HepG2 (cell line): ENCODE measurements around the gene IKZF2. TPM values are rescaled to one million over a fixed set of nuclear protein-coding genes. Genes with fewer than 3 reads are reported as not detected.

Experiments
- ATAC-seq: fragments of 200-7000 bp; cut with Tn5 transposase; 3 replicates; pipeline ENCODE4 v1.9.1; 2020; ENCODE audit warnings: mild to moderate bottlenecking, moderate library complexity
- BruUV-seq: library from RNA; stranded (reverse); fragments of 400-500 nt; replicated peaks from 2 replicates; lab custom pipeline; 2021; lab: Mats Ljungman, UMichigan
- CTCF ChIA-PET: fragments of 300-600 bp; formaldehyde crosslinking; extraction: SDS; loops from one replicate; lab custom pipeline; 2021; ENCODE audit warnings: low total read pairs, inconsistent platforms, low intra/inter-chr PET ratio; lab: Yijun Ruan, JAX
- POLR2A ChIA-PET: fragments of 350-600 bp; sonication (Branson Sonifier 250); formaldehyde crosslinking; loops from one replicate; lab custom pipeline; 2020; ENCODE audit warnings: antibody characterized with exemption, inconsistent platforms; lab: Yijun Ruan, JAX
- DNase-seq: peaks from one replicate; pipeline ENCODE4 v3.0.0-alpha.2; 2015; ENCODE audit warnings: low spot score
- FAIRE-seq: peaks from 3 replicates; lab custom pipeline; 2011; peaks lifted over from hg19 to GRCh38; lab: Jason Lieb, UNC
- H2AFZ ChIP-seq: one replicate; pipeline ENCODE4 v1.6.1; 2011; ENCODE audit warnings: low read length, inconsistent platforms
- H3K27ac ChIP-seq: fragments of 300-600 bp; 3 replicates; pipeline ENCODE4 v1.8.0; 2011; ENCODE audit warnings: mixed run types, mild to moderate bottlenecking, mixed read lengths, low read length, inconsistent platforms; ENCODE audit not compliant: insufficient read depth; ENCODE audit errors: extremely low read length
- H3K27me3 ChIP-seq, 2 experiments: fragments of 200-600 bp in 1 of 2; 2 replicates in 1 of 2; 3 replicates in 1 of 2; pipeline versions ENCODE4 v1.6.0 to v1.8.0; 2011; ENCODE audit warnings: low read length in 2 of 2, mild to moderate bottlenecking in 2 of 2, moderate library complexity in 2 of 2, inconsistent platforms in 1 of 2; ENCODE audit not compliant: insufficient read depth in 2 of 2, control insufficient read depth in 1 of 2
- H3K36me3 ChIP-seq, 2 experiments: fragments of 200-600 bp in 1 of 2; replicated peaks in 1 of 2; 2 replicates in 1 of 2; 3 replicates in 1 of 2; pipeline versions ENCODE4 v1.5.1 to v1.8.0; 2011; ENCODE audit warnings: low read length in 2 of 2, inconsistent platforms in 1 of 2; ENCODE audit not compliant: insufficient read depth in 2 of 2, control insufficient read depth in 1 of 2
- H3K4me1 ChIP-seq: 2 replicates; pipeline ENCODE4 v1.5.1; 2012; ENCODE audit warnings: low read length, inconsistent platforms; ENCODE audit not compliant: insufficient read depth
- H3K4me2 ChIP-seq: 2 replicates; pipeline ENCODE4 v1.6.0; 2011; ENCODE audit warnings: low read depth, low read length, inconsistent platforms
- H3K4me3 ChIP-seq, 3 experiments: fragments of 200-600 bp in 1 of 3; sonication (generic), shearing (Covaris generic) in 1 of 3; replicated peaks in 1 of 3; 2 replicates each; pipeline ENCODE4 v1.5.1; 2011 to 2016; ENCODE audit warnings: low read length in 3 of 3, inconsistent platforms in 2 of 3, low read depth in 2 of 3, mild to moderate bottlenecking in 2 of 3, control low read depth in 1 of 3, mixed read lengths in 1 of 3; ENCODE audit not compliant: insufficient read depth in 1 of 3
- H3K79me2 ChIP-seq: one replicate; pipeline ENCODE4 v1.6.1; 2011; ENCODE audit warnings: low read length, inconsistent platforms; ENCODE audit not compliant: insufficient read depth
- H3K9ac ChIP-seq: 2 replicates; pipeline ENCODE4 v1.6.0; 2011; ENCODE audit warnings: mild to moderate bottlenecking, low read depth, low read length, inconsistent platforms; ENCODE audit not compliant: insufficient read depth
- H3K9me3 ChIP-seq: 2 replicates; pipeline ENCODE4 v1.5.1; 2012; ENCODE audit warnings: mild to moderate bottlenecking, low read length
- H4K20me1 ChIP-seq: 2 replicates; pipeline ENCODE4 v1.6.0; 2011; ENCODE audit warnings: inconsistent platforms, mild to moderate bottlenecking, low read length, moderate library complexity; ENCODE audit not compliant: insufficient read depth
- AHR ChIP-seq: IDR thresholded peaks from 2 replicates; pipeline ENCODE4 v1.6.1; 2018; ENCODE audit warnings: missing genetic modification reagents, missing compliant biosample characterization
- HNRNPUL1 ChIP-seq: fragments of 200-400 bp; formaldehyde crosslinking; IDR thresholded peaks from 2 replicates; pipeline ENCODE4 v1.6.1; 2017; ENCODE audit warnings: low read depth, mild to moderate bottlenecking, low read length, moderate library complexity
- KDM1A ChIP-seq: IDR thresholded peaks from 2 replicates; pipeline ENCODE4 v1.6.1; 2016; ENCODE audit warnings: missing compliant biosample characterization
- SNAPC4 ChIP-seq: sonication (generic); formaldehyde crosslinking; IDR thresholded peaks from 2 replicates; pipeline ENCODE4 v1.4.0; 2020; ENCODE audit warnings: mild to moderate bottlenecking, missing genetic modification reagents
- SP4 ChIP-seq: sonication (generic); formaldehyde crosslinking; IDR thresholded peaks from 2 replicates; pipeline ENCODE4 v1.8.1; 2023; ENCODE audit warnings: mild to moderate bottlenecking, missing genetic modification reagents
- SRSF4 ChIP-seq: fragments of 200-400 bp; formaldehyde crosslinking; IDR thresholded peaks from one replicate; pipeline ENCODE4 v1.6.1; 2018; ENCODE audit warnings: mild to moderate bottlenecking, low read depth, low read length, moderate library complexity; ENCODE audit not compliant: poor library complexity, severe bottlenecking
- TBX2 ChIP-seq: sonication (generic); formaldehyde crosslinking; IDR thresholded peaks from 2 replicates; pipeline ENCODE4 v1.5.0; 2020; ENCODE audit warnings: missing genetic modification reagents, mild to moderate bottlenecking, borderline replicate concordance
- TRIM24 ChIP-seq: sonication (generic); formaldehyde crosslinking; IDR thresholded peaks from 2 replicates; pipeline ENCODE4 v1.8.0; 2022; ENCODE audit warnings: mild to moderate bottlenecking, missing genetic modification reagents
- ZNF207 ChIP-seq: fragments of 450-650 bp; IDR thresholded peaks from 2 replicates; pipeline ENCODE4 v1.6.1; 2016; ENCODE audit warnings: antibody characterized with exemption, borderline replicate concordance
- ZNF367 ChIP-seq: sonication (generic); formaldehyde crosslinking; IDR thresholded peaks from 2 replicates; pipeline ENCODE4 v1.4.0; 2020; ENCODE audit warnings: missing genetic modification reagents, borderline replicate concordance
- ZNF652 ChIP-seq: IDR thresholded peaks from 2 replicates; pipeline ENCODE4 v1.6.1; 2016; ENCODE audit warnings: low read depth, borderline replicate concordance
- ZNF687 ChIP-seq: sonication (generic); formaldehyde crosslinking; IDR thresholded peaks from 2 replicates; pipeline ENCODE4 v1.5.1; 2020; ENCODE audit warnings: mild to moderate bottlenecking, missing genetic modification reagents, moderate library complexity
- ZNF704 ChIP-seq: sonication (generic); formaldehyde crosslinking; IDR thresholded peaks from 2 replicates; pipeline ENCODE4 v1.8.1; 2023; ENCODE audit warnings: mild to moderate bottlenecking, inconsistent platforms, moderate library complexity, missing genetic modification reagents, borderline replicate concordance
- WGBS: methylation state at CpG from one replicate; pipeline ENCODE4 v1.1.6; 2017; ENCODE audit warnings: low lambda C conversion rate; 5-methylcytosine and 5-hydroxymethylcytosine counted together
- in situ Hi-C: cut with HindIII; loops from 2 replicates; pipeline ENCODE4 v1.10.0; 2017; ENCODE audit warnings: low pct_unique_long_range_greater_than_20kb; ENCODE audit not compliant: extremely low pct_ligation_motif_present
- intact Hi-C: fragments of 100-400 bp; cut with micrococcal nuclease; formaldehyde crosslinking; loops from one replicate; pipeline ENCODE4 v1.10.0; 2022; ENCODE audit not compliant: unreplicated experiment
- polyA plus RNA-seq, 8 experiments: library from polyadenylated mRNA; depleted of rRNA in 3 of 8; stranded (reverse) in 7 of 8; unstranded in 1 of 8; fragments of >200 nt; fragmentation: Illumina TruSeq in 4 of 8; extraction: Trizol in 4 of 8; gene quantifications; 2 replicates each; pipeline versions ENCODE4 v1.2.1 to v1.2.3, GENCODE V29; 2011 to 2016; ENCODE audit warnings: low read depth in 4 of 8, missing spikeins in 1 of 8, mixed read lengths in 1 of 8; ENCODE audit not compliant: insufficient read depth in 1 of 8
- total RNA-seq, 5 experiments: library from RNA; depleted of rRNA; stranded (reverse); fragments of >200 nt; fragmentation: Illumina TruSeq; extraction: Trizol; gene quantifications; 2 replicates each; pipeline ENCODE4 v1.2.3, GENCODE V29; 2016; ENCODE audit warnings: low read depth in 1 of 5

IKZF2 gene
- total and polyA plus RNA-seq, 2 of the 13 experiments (the other 11 are each of a cell fraction or from before 2014, with no cell fraction given) = 0.18 to 0.86 TPM

- in situ Hi-C loops = no loop called here
- TF ChIP-seq TBX2 = no peak
- no peak for TF ChIP-seq SP4 (CRISPR knock-in tag)
- no peak for TF ChIP-seq TRIM24
- no peak for TF ChIP-seq KDM1A
- TF ChIP-seq ZNF687 (CRISPR knock-in tag) = no peak
- no peak for TF ChIP-seq ZNF207
- no peak for TF ChIP-seq ZNF652
- TF ChIP-seq ZNF704 (CRISPR knock-in tag) = no peak
- no peak for TF ChIP-seq SRSF4
- TF ChIP-seq SNAPC4 (CRISPR knock-in tag) = no peak
- no peak for TF ChIP-seq ZNF367
- no peak for TF ChIP-seq AHR (CRISPR knock-in tag)
- no peak for TF ChIP-seq HNRNPUL1
Measured at GRCh38 chr2:213129311-213129710, 22.1 kb downstream of the IKZF2 start.

More at GRCh38 chr2:213129311-213129710, 22.1 kb downstream of the IKZF2 start:
- Histone ChIP-seq H3K36me3 (no peaks in the 10 kb centered on the region), H3K9me3 (no peaks in the 10 kb centered on the region), H3K27me3 (no peaks in the 10 kb centered on the region), H3K9ac (no peak overlapping the region), H3K4me1 (no peaks in the 10 kb centered on the region), H3K4me2 (no peak overlapping the region), H4K20me1 (no peaks in the 10 kb centered on the region), H3K4me3 (no peak overlapping the region), H2AFZ (no peak overlapping the region), H3K79me2 (no peaks in the 10 kb centered on the region), H3K27ac (no peak overlapping the region)
- 10% methylated on average over 5 of the region's 5 CpGs for WGBS
- ChIA-PET CTCF (no interaction called here), POLR2A (no interaction called here)
- FAIRE-seq = no peak
- no peak for DNase-seq
- intact Hi-C loops = no loop called here
- no TSS peak for BruUV-seq
- no peak for ATAC-seq
